Stimulated activated CD8-positive, alpha-beta memory T cell treated with anti-CD3 and anti-CD28 coated beads, Interleukin-4, amount 100 ng/mL, for 24 hours (primary cell): ENCODE results near the gene ASTL.
A peak's percentile ranks its signal among the peaks of the same experiment; 100 is the strongest.

Experiments used
- DNase-seq: peaks from one replicate; pipeline ENCODE4 v3.0.0-alpha.2; 2020; ENCODE audit warnings: low read depth

The ASTL gene

GRCh38 chr2:96159084-96159830 lies 21.0 kb upstream of the ASTL start:
- DNase-seq = peak; percentile 29

- no peak for DNase-seq
Measured at GRCh38 chr2:96158554-96158940, 20.2 kb upstream of the ASTL start.

GRCh38 chr2:96157649-96158553 lies 19.6 kb upstream of the ASTL start:
- DNase-seq = peak; percentile 91

- no peak for DNase-seq
Measured at GRCh38 chr2:96156926-96157648, 18.8 kb upstream of the ASTL start.

GRCh38 chr2:96156011-96156820 lies 17.9 kb upstream of the ASTL start:
- DNase-seq = no peak

GRCh38 chr2:96154506-96155380 lies 16.4 kb upstream of the ASTL start:
- no peak for DNase-seq

GRCh38 chr2:96153991-96154431 lies 15.7 kb upstream of the ASTL start:
- no peak for DNase-seq

GRCh38 chr2:96153291-96153713 lies 15.0 kb upstream of the ASTL start:
- no peak for DNase-seq

- no peak for DNase-seq
Measured at GRCh38 chr2:96152304-96153161, 14.2 kb upstream of the ASTL start.

GRCh38 chr2:96151595-96152303 lies 13.4 kb upstream of the ASTL start:
- DNase-seq = no peak

GRCh38 chr2:96150791-96151594 lies 12.7 kb upstream of the ASTL start:
- DNase-seq = no peak

- no peak for DNase-seq
Measured at GRCh38 chr2:96150007-96150640, 11.8 kb upstream of the ASTL start.

- peak; percentile 95 for DNase-seq
Measured at GRCh38 chr2:96148410-96149217, 10.3 kb upstream of the ASTL start.

- no peak for DNase-seq
Measured at GRCh38 chr2:96147593-96148201, 9.4 kb upstream of the ASTL start.

- DNase-seq = no peak
Measured at GRCh38 chr2:96146881-96147592, 8.7 kb upstream of the ASTL start.
